Heart right ventricle (tissue), 16 donors: ENCODE measurements around the gene TNNC2. TPM values are rescaled to one million over a fixed set of nuclear protein-coding genes. Genes with fewer than 3 reads are reported as not detected.

Source experiments
- ATAC-seq, 8 donors: fragments of 200-7000 bp; cut with Tn5 transposase; one replicate each; pipeline ENCODE4 v1.9.1; 2020; ENCODE audit warnings: mild to moderate bottlenecking in 8 of 8, moderate library complexity in 8 of 8, moderate number of reproducible peaks in 1 of 8
- DNase-seq, 2 donors: peaks; one replicate each; pipeline ENCODE4 v3.0.0-alpha.2; 2020
- H3K27ac ChIP-seq, 10 donors: fragments of 200-600 bp; sonication (generic) in 2 of 10; one replicate each; pipeline versions ENCODE4 v1.5.0 to v1.8.0; 2020 to 2022; ENCODE audit warnings: mild to moderate bottlenecking in 3 of 10
- H3K27me3 ChIP-seq, 7 donors: fragments of 200-600 bp; one replicate each; pipeline ENCODE4 v1.8.0; 2021 to 2022; ENCODE audit warnings: mild to moderate bottlenecking in 2 of 7
- H3K36me3 ChIP-seq, 9 donors: fragments of 200-600 bp; sonication (generic) in 1 of 9; one replicate each; pipeline versions ENCODE4 v1.5.0 to v1.8.0; 2020 to 2022; ENCODE audit warnings: mild to moderate bottlenecking in 2 of 9
- H3K4me1 ChIP-seq, 9 donors: fragments of 200-600 bp; sonication (generic) in 1 of 9; one replicate each; pipeline versions ENCODE4 v1.5.0 to v1.8.0; 2020 to 2022; ENCODE audit warnings: mild to moderate bottlenecking in 4 of 9
- H3K4me3 ChIP-seq, 10 donors: fragments of 200-600 bp; sonication (generic) in 2 of 10; one replicate each; pipeline versions ENCODE4 v1.5.0 to v1.8.0; 2020 to 2022; ENCODE audit warnings: mild to moderate bottlenecking in 7 of 10, moderate library complexity in 2 of 10
- H3K9me3 ChIP-seq, 11 donors: fragments of 200-600 bp in 10 of 11; sonication (generic) in 2 of 11; one replicate each; pipeline versions ENCODE4 v1.5.0 to v1.8.0; 2013 to 2022; ENCODE audit warnings: mild to moderate bottlenecking in 2 of 11, control low read depth in 1 of 11, moderate library complexity in 1 of 11
- CTCF ChIP-seq, 9 donors: fragments of 200-600 bp; sonication (generic) in 2 of 9; IDR thresholded peaks; one replicate each; pipeline versions ENCODE4 v1.5.0 to v1.8.0; 2021 to 2022; ENCODE audit warnings: antibody characterized with exemption in 9 of 9, mild to moderate bottlenecking in 5 of 9, moderate library complexity in 1 of 9
- WGBS, 2 donors: extraction: QIAGEN DNeasy Blood & Tissue Kit; methylation state at CpG; one replicate each; pipeline ENCODE4 v1.1.7; 2013; ENCODE audit warnings: inconsistent platforms in 1 of 2; 5-methylcytosine and 5-hydroxymethylcytosine counted together
- intact Hi-C, 10 donors: fragments of 100-400 bp; cut with DNase I; formaldehyde crosslinking; loops; one replicate each; pipeline versions ENCODE4 v1.11.1 to v1.14.2; 2022
- polyA plus RNA-seq, 2 donors: library from polyadenylated mRNA; stranded (reverse); fragments of 200-250 nt; gene quantifications; one replicate each; pipeline ENCODE4 v1.2.3, GENCODE V29; 2013
- total RNA-seq, 10 donors: library from RNA; stranded (reverse); fragmentation: NEBNext Ultra II Directional in 3 of 10; extraction: Animal tissue kit (Norgen Biotek cat#: 25700) in 3 of 10; gene quantifications; one replicate each; pipeline versions ENCODE4 v1.2.1 to v1.2.4, GENCODE V29; 2021 to 2023
- donor health status: Arrhythmogenic right ventricular cardiomyopathy.
- donor health status: ischemic (EF 13 %, LVEDD 7.1; RV severe dilation, severe dysfunction).
- donor health status: healthy with polysubstance abuse.
- donor health status: DM: no; HTN: yes; CAD: no.
- donor health status: DM: no; HTN: no; CAD: no.
- donor health status: ischemic (EF 25% LVEDD 6.9; RV normal size, moderate dysfunction).
- donor health status: ischemic (EF 25% LVEDD 5.7; RV mildly dilated, moderate dysfunction).
- donor health status: healthy.
- donor health status: DM: yes; HTN: yes; CAD: no.
- donor health status: Ischemic cardiomyopathy.
- donor health status: ischemic (EF 35%, LVEDD 5.7; RV mildly dilated, moderate dysfunction).
- donor health status: nonischemic (EF 11% LVEDD 7.7; RV severe dilation, severe dysfunction).
- donor health status: DM: yes; HTN: yes; CAD: no.
- donor health status: PGD.
- donor health status: ischemic (EF 29% LVEDD 5.4; RV normal size, mild dysfunction).
- donor health status: nonischemic (EF 23%, LVEDD 6.1; RV moderate dilation, normal function).

TNNC2 gene
- total and polyA plus RNA-seq, 12 donors: 0.44 to 0.88 (median 0.59) TPM; not detected in 9

- no peak overlapping the region for H3K4me3 ChIP-seq
- no peak for TF ChIP-seq CTCF (IDR thresholded peaks at IDR 0.05)
- ATAC-seq (no peak), DNase-seq (no peak)
- intact Hi-C loops: no loop called here
- 92 to 93% methylated on average over 4 of the region's 4 CpGs for WGBS, 2 donors
- H3K27me3 ChIP-seq: no peaks in the 10 kb centered on the region
- no peaks in the 10 kb centered on the region for H3K4me1 ChIP-seq
- H3K27ac ChIP-seq: no peak overlapping the region
- H3K36me3 ChIP-seq: peaks cover 0 to 26% (median 9%) of the 10 kb centered on the region in 9 donors
- no peaks in the 10 kb centered on the region for H3K9me3 ChIP-seq
These were observed 45.5 kb upstream of the TNNC2 start for GRCh38 chr20:45872626-45873025.

- TF ChIP-seq CTCF (IDR thresholded peaks at IDR 0.05): no peak
- no peak for ATAC-seq
- intact Hi-C loops: no loop called here
These were observed 40.7 kb upstream of the TNNC2 start for GRCh38 chr20:45867819-45868176.

GRCh38 chr20:45867136-45867818, 40.2 kb upstream of the TNNC2 start:
- H3K9me3 ChIP-seq: no peaks in the 10 kb centered on the region
- TF ChIP-seq CTCF (IDR thresholded peaks at IDR 0.05): no peak
- no peak overlapping the region for H3K4me3 ChIP-seq
- no peak overlapping the region for H3K27ac ChIP-seq
- H3K36me3 ChIP-seq: peaks cover 0 to 3% (median 0%) of the 10 kb centered on the region in 9 donors
- WGBS, 2 donors: 92 to 96% methylated on average over 6 of the region's 6 CpGs
- no peak for ATAC-seq
- no peaks in the 10 kb centered on the region for H3K27me3 ChIP-seq
- H3K4me1 ChIP-seq: no peaks in the 10 kb centered on the region
- DNase-seq: no peak
- intact Hi-C loops: no loop called here

More at GRCh38 chr20:45867819-45868176, 40.7 kb upstream of the TNNC2 start:
- Histone ChIP-seq H3K4me3 (no peak overlapping the region), H3K36me3 (peaks cover 0 to 8% (median 0%) of the 10 kb centered on the region in 9 donors), H3K27me3 (no peaks in the 10 kb centered on the region), H3K9me3 (no peaks in the 10 kb centered on the region), H3K4me1 (no peaks in the 10 kb centered on the region), H3K27ac (no peak overlapping the region)
- no peak for DNase-seq

GRCh38 chr20:45866454-45866853, 39.3 kb upstream of the TNNC2 start:
- ATAC-seq: no peak
- Histone ChIP-seq H3K4me1 (no peaks in the 10 kb centered on the region), H3K9me3 (no peaks in the 10 kb centered on the region), H3K36me3 (peaks cover 0 to 3% (median 0%) of the 10 kb centered on the region in 9 donors), H3K27me3 (no peaks in the 10 kb centered on the region), H3K4me3 (no peak overlapping the region), H3K27ac (no peak overlapping the region)
- 91 to 93% methylated on average over 5 of the region's 5 CpGs for WGBS, 2 donors
- no peak for DNase-seq
- intact Hi-C loops: no loop called here
- no peak for TF ChIP-seq CTCF (IDR thresholded peaks at IDR 0.05)
